ENCODE measurements around the gene NRXN3.
A peak's percentile ranks its signal among the peaks of the same experiment; 100 is the strongest.

NRXN3 gene

DNA sequence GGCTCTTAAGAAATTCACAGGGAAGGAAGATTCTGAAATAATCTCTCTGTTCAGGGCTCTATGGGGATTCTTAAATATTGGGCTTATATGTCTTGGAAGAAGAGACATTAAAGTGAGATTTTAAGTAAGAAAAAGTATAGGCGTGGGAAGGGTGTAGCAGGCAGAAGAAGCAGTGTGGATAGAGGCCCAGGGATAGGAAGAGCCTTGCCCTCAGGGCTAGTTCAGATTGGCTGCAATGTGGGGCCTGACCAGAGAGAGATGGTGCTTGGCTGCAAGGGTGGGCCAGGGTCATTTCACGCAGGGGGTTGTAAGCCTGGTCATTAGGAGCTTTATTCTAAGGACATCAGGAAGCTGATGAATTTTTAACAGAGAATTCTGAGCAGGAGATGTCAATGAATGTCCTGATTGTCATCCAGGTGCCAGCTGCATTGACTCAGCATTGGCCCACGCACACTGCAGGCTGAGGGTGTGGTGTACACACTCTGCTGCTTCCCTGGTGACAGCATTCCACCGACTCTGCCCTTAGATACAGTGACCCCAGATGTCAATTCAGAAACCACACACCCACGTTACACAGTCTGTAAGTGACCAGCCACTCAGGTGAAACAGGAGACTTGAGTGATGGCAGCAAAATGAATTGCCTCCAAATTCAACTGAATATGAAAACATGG is 582.5 kb downstream of the NRXN3 start:
- DNase-seq = no peak

DNA sequence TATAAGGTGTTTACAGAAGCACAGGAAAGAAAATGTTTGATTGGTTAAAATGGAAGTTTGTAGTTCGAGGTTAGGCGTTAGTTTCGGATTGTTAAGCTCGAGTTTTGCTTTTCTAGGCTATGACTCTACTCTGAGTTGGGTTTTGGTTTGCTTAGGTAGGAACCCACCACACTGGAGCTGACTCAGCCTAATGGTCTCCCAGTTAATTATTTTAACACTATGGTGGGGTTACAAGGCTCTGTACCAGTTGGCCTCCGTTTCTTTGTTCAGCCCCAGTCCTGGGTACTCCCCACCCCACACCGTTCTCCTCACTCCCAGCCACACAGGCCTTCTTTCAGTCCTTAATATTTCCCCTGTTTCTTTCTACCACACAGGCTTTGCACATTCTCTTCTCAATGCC is 583.9 kb downstream of the NRXN3 start:
- DNase-seq = no peak

DNA sequence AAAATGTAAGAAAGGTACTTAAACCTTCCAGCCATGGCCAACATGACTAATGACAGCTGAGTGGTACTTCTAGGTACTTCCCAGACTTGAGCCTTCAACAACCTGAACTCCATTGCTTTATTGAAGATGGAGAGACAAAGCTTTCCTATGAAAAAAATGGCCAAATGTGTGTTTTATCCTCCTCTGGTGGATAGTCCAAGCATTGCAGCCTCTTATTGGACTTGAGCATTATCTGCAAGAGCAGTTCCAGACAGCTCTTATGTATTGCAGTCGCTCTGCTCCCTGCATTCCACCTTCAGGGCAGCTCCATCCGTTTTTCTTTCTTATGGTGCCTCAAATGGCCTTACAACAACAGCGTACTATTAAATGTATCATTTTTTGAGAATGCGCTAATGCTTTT is 588.2 kb downstream of the NRXN3 start:
- no peak for DNase-seq

DNA sequence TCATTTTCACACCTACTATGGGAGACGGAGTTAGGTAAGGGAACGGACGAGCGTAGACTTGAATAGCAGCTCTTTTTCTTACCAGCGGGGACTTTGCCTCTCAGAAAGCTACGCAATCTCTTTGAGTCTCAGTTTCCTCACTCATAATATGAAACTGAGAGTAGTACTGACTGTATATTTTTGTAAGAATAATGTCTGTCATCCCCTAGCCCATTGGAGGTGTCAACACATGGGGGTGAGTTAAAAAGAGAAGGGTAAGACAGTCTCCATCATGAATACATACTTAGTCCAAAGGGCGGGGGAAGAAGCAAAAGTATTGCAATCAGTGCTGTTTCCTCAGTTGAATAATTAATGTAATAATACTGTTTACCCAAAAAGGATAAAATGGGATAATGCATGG is 592.2 kb downstream of the NRXN3 start:
- DNase-seq = no peak

DNA sequence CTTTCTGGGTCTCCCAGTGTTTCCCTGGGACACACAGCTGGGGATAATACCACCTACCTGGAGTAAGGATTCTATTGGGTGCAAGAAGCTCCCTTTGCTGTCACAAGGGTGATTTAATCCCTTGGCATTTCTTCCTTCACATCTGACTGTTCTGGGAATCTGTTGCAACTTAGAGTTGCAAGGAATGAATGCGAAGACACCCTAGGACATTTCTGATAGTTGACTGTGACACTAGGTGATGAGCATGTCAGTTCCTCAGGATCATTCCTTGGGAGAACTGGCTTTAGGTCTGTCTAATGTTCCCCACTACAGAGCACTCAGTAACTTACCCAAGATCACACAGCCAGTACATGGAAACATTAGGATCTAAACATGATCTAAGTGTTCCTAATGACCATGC is 593.6 kb downstream of the NRXN3 start:
- no peak for DNase-seq

DNA sequence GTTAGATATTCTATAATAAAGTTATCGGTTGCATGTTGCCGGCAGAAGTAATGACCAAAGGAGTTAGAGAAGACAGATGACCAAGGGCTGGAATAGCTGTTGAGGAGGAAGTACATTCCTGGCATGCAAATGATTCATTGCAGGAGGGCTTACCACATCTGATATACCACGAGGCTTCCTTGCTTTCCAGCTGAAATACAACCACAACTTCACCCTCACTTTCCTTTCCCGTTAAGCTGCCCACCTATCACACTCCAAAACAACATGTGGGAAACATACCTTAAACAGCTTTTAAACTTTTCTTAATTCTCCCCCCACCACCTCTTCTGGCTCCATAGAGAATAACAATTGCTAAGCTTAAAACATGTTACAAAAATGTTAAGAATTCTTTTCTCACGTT is 594.1 kb downstream of the NRXN3 start:
- DNase-seq = no peak

DNA sequence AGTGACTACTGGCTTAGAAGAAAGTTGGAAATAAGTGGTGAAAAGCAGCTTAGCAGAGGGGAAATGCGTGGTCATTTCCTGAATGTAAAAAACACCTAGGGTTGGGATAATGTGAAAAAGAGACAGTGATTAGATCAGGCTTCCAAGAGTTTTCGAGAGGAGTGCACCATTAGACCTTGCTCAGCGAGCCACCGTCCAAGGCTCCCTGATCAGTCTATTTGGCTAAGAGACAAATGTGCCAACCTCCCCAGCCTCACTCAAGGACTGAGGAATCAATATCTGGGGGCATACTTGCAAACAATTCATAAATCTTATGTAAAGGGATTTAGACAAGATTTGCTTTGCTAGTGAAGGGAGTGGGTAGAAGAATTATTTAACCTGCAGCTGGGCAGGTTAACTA is 594.5 kb downstream of the NRXN3 start:
- DNase-seq = no peak

DNA sequence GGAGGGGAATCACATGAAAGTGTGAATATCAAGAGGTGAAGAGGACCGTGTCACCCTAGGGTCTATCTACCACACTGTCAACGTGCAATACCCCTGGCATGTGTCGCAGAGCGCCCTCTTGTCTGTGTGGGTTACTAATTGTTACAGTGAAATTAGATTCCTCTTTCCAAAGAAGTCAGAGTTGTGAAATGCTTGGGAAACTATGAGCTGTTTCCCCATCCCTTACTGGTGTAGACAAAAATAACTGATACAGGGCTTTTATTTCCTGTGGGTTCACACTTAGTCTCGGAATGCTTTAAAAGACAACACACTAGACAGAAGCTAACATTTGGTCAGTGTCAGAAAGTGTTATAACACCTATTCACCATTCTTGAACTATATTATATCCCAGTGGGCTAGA is 597.3 kb downstream of the NRXN3 start:
- DNase-seq = no peak

DNA sequence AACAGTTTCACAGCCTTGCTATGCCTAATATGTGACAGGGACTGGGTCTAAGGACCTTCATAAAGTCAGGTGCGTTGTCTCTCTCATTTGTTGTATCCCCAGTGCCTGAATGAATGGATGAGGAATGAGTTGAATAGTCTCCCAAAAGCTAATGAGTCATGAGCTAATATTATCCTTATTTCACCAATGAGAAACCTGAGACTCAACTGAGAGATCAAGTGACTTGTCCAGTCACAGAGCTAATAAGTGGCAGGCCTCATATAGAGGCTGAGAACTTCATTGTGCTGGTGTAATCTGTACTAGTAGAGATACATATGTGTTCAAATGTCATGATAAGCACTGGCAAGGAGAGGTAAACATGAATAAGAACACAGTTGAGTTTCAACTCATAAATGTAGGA is 612.4 kb downstream of the NRXN3 start:
- no peak for DNase-seq

DNA sequence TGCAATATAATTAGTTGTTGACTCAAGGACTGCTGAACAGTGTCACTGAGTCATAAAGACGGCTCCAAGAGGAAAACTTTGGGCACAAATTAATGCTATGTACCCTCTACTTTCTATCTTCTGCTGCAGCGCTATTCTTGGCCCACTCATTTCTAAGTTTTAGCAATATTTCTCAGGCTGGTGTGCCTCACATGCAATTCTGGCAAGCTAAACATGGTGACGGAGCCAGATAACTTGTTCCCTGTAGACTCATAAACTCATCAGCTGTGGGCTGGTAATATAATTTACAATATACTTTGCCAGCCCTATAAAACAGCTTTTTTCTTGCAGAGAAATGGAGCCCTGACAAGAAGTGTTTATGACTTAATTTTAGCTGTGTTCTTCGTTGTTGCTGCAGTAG is 615.1 kb downstream of the NRXN3 start:
- no peak for DNase-seq

DNA sequence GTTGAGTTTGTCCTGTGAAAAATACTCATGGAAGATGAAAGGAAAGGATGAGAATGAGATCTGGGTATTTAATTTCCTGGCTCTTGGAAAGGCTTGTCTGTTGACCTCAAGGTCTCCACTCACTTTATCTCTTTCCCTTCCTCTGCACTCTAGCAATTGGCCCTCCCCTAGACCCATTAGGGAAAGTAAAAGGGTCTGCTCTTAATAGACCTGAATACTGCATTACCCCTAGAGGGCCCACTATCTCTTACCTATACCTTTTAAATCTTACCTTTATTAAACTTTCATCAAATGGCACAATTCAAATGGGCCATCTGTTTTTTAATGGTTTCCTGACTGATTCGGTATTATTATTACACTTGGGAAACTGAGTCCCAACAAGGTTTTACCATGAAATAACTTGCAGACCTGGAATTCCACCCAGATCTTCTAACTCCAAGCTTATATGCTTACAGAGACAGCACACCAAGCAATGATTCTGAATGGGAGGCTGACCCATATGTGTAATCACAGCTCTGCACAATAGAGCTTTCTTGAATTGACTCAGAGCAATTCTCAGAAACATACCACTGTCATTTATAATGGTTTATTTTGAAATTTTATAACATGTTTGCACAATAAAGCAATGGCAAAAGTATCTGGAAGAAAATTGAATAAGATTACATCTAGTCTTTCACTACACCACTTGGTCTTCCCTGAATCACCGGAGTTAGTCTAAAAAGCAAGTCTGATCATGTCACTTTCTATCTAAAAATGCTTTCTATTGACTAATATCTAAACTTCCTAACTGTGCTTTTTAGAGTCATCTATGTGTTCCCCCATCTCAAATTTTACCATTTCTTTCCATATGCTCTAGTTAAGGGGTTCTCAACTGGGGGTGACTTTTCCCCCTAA is 618.5 kb downstream of the NRXN3 start:
- DNase-seq = no peak

DNA sequence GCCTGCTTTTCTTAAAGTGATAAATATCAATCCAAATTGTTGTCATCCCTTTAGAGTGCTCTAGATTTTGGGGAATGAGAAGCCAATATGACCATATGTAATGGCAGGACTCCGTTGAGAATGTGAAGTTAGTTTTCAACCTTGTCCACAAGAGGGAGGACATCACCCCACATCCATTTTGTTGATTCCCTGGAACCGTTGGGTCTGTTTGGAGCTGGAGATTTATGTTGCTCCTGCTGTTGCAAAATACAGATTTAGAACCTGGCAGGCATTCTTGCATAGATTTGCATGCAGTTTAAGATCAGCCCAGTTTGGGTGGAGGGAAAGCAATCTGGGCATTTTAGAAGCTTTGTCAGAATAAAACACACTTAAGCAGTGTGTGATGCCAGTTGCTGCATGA is 620.1 kb downstream of the NRXN3 start:
- DNase-seq = no peak

DNA sequence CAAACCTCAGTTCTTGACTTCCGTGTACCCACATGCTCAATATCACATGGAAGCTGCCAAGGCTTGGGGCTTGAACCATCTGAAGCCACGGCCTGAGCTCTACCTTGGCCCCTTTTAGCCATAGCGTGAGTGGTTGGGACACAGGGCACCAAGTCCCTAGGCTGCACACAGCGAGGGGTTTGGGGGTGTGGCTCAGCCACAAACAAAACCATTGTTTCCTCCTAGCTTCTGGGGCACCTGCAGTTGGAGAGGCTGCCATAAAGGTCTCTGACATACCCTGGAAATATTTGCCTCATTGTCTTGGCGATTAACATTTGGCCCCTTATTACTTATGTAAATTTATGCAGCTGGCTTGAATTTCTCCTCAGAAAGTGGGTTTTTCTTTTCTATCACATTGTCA is 628.6 kb downstream of the NRXN3 start:
- no peak for DNase-seq

DNA sequence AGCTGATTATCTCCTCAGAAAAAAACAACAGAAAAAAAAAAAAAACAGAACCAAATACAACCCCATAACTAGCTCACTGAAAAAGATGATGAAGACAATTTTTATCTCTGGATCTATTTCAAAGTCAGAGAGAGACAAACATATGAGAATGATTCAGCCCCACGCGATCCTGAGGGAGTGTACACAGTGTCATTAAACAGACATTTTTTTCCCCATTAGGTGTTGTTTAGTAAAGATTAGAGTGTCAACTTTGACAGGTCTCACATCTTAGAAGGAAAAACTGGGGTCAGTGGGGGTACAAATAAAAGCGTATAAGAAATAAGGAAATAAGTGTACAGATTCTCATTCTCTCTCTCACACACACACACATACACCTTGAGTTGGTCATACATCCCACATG is 635.4 kb downstream of the NRXN3 start:
- no peak for DNase-seq

DNA sequence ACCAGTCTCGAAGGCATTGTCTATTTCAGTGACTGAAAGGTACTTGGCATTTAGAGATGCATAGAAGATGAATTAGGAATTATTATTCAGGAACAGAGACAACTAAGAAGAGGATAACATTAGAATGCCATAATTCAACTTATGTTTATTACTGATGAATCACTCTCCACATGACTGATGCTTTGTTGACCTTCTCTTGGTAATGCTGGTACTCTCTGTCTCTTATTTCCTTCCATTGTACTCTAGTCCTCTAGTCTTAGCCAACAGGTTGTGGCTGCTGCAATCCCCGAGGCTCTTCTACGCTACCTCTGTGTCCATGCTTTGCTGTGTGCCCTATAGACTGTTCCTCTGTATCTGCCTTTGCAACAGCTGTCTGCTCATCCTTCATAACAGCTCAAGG is 652.9 kb downstream of the NRXN3 start:
- no peak for DNase-seq

DNA sequence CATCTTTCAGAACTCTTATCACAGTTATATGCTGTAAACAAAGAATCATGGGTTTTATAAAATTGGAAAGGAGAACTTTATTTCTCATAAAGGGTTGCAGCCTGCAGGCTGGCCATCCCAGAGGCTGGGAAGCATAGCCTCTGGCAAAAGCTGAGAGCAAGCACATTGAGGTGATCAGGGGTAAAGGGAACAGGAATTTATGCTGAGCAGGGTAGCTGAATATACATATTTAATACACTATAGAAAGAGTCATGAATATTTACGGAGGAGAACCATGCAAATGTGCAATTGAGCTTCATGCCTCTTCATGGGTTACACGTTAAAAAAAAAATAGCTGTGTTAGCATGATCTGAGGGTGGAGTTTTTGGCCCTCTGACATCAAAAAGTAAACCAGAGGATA is 653.3 kb downstream of the NRXN3 start:
- no peak for DNase-seq

DNA sequence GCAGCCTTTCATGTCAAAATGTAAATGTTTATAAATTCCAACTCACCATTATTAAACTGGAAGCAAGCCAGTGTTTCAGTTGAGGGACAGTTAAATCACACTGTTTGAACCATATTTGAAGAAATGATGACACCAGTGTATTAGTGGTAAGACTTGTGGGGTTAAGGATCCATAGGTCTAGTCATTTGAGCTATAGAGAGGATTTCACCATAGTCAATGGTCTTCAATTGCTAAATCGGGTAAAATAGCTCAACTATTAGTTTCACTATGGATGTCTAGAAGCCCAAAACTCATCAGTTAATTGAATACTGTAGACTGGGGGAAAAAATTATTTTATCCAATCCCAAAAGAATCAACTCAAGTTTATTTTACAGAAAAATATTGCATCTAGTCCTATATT is 659.1 kb downstream of the NRXN3 start:
- DNase-seq = no peak

DNA sequence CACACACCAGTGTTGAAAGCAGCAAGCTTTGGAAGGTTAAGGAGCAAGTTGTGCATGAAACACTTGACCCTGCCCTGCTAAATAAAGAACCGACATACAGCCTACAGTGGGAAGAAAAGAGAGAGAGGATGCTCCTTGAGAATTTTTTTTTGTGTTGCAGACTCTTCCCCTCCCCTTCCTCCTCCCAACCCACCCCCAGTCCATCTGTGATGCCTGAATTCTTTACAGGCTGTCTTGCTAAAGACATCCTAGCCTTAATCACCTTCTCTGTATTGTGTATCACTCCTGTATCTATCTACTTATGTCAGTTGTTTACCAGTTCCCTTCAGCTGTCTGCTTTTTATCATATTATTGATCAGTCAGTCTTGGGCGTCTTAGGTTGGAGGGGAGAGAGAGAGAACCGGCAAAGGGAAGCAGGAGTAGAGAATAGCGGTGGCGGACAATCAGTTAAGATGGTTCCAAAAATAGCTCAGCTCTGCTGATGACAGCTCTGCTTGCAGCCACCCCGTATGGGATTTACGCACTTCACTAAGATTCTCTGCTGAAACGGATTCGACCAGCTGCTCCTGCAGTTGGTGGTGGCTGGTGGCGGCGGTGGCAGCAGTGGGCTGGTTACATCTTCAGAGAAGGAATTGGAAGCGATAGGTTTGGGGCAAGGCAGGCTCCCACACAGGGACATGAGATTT is 664.7 kb downstream of the NRXN3 start:
- no peak for DNase-seq

DNA sequence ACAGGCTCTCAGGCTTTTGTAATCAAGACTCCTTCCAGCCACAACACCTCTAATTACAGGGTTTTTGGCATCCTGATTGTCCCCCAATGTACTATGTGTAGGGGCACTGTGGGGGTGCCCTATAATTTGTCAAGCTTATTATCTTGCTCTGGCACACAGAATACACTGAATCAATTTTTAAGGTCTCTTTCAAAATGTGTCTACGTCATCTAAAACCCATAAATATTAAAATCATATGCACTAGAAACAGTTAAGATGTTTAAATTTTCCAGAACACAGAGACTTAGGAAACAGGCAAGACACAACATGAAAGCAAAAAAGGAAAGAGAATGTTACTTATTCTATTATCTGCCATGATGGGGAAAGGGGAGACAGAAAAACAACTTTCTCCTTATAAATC is 665.7 kb downstream of the NRXN3 start:
- DNase-seq = no peak

DNA sequence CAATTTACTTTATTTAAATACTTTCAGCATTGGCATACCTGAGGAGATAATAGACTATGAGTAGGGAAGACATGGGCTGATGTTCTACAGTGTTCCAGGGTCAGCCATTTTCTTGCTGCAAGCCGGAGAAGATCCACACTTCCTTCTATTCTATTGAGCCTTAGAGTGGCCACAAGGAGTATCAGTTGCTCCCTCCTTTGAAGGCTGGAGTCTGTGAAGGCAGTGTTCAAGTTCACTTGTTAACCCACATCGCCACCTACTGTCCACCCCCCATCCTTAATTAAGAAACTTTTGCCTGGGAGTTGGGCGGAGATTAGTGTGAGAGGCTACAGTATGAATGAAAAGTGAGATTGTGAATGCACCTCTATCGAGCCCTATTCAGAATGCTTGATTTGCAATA is 666.6 kb downstream of the NRXN3 start:
- peak in 1 of 5 donors; percentile 14 for DNase-seq

DNA sequence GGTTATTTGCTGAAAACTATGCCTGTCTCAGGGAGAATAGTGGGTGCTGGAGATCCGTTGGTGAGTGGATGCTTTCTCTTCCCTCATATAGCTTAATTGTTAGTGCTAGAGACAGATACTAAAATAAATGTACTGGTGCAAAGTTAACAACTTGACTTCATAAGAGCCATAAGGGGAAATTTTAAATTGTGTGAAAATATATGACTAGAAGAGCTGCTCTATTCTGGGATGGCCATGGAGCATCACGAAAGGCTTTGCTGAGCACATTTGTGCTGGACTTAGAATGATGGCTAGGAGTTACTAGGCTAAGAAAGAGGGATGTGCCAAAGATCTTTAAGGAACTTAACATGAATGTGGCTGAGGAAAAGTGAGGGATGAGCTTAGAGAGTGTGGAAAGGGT is 668.8 kb downstream of the NRXN3 start:
- no peak for DNase-seq

DNA sequence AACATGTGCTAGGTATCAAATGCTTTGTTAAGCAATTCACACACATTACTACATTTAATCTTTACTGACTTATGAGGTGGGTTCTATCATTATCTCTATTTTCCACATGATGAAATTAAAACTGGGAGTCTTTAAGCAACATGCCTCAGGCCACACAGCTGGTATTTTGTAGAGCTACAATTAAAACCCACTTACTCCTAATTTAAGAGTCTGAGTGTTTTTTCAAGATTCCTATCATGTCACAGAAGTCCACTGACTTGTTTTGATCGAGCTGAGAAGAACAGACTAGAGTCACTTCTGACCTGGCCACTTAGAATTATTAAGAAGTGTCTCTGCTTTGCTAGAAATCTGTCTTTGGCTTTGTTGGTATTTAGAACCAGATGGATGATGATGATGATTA is 670.7 kb downstream of the NRXN3 start:
- no peak for DNase-seq

DNA sequence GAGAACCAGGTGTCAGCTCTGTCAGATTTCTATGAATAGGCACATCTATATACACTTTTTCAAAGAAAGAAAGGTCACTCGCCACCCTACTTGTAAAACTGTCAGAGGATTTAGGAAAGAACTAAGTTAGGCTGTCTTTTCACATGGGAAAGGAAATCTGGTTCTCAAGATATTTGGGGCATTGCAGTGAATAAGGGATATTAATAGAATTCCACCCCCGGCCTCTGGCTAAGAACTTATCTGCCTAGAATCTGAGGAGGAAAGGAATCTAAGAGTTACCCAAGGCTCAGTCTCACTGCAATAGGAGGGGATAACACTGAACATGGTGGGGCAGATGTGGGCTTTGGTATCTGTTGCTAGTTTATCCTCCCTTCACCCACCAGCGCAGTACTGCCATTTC is 677.6 kb downstream of the NRXN3 start:
- no peak for DNase-seq

DNA sequence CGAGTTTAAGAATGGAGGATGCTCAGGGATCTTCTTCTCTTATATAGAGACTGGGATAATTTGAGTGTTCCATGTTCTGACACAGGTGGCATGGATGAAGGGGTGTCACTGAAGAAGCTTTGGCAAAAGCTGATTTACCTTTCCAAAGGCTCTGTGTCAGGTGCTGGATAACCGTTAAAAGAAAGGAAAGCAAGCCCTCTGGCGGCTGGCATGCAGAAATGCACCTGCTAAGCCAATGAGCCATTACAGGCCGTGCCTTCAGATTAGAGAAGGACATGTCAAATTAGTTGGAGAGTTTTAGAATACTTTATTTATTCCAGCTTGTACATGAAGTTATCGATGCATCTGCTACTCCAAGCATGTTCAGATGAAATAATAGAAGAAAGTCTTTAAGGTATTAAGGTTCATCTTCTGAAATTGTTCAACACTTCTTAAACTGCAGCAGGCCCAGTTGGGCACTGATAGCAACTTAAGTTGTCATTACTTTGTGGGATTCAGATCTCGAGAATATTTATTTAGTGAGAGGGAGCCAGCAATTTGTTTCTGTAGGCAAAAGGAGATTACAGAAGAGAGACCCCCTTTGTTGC is 678.2 kb downstream of the NRXN3 start:
- DNase-seq = peak in 1 of 5 donors; percentile 5
